GM23338 (cell line): Measurements from ENCODE around the gene DCHS1. TPM values are rescaled to one million over a fixed set of nuclear protein-coding genes. Genes with fewer than 3 reads are reported as not detected.
A peak's percentile ranks its signal among the peaks of the same experiment; 100 is the strongest.

Experiments
- ATAC-seq: fragments of 200-7000 bp; cut with Tn5 transposase; 3 replicates; pipeline ENCODE4 v1.9.1; 2020
- DNase-seq: peaks from one replicate; pipeline ENCODE4 v3.0.0-alpha.2; 2015; ENCODE audit warnings: low spot score
- H2AFZ ChIP-seq: fragments of 200-600 bp; sonication (generic); 2 replicates; pipeline ENCODE4 v1.8.0; 2016; ENCODE audit warnings: antibody characterized with exemption, mild to moderate bottlenecking, moderate library complexity
- H3F3A ChIP-seq: fragments of 200-600 bp; sonication (generic); replicated peaks from 2 replicates; pipeline ENCODE4 v1.8.0; 2017; ENCODE audit warnings: antibody characterized with exemption, mixed run types, low read depth
- H3K27ac ChIP-seq: fragments of 200-600 bp; sonication (generic); 2 replicates; pipeline ENCODE4 v1.6.1; 2016; ENCODE audit warnings: low read depth
- H3K27me3 ChIP-seq: fragments of 200-600 bp; sonication (generic); 2 replicates; pipeline ENCODE4 v1.8.0; 2016; ENCODE audit warnings: mild to moderate bottlenecking, mixed run types, moderate library complexity; ENCODE audit not compliant: insufficient read depth
- H3K36me3 ChIP-seq: fragments of 200-600 bp; sonication (generic); 2 replicates; pipeline ENCODE4 v1.8.0; 2016; ENCODE audit warnings: mild to moderate bottlenecking; ENCODE audit not compliant: insufficient read depth
- H3K4me1 ChIP-seq: fragments of 200-600 bp; sonication (generic); 2 replicates; pipeline ENCODE4 v1.8.0; 2016; ENCODE audit warnings: mild to moderate bottlenecking, moderate library complexity; ENCODE audit not compliant: insufficient read depth
- H3K4me2 ChIP-seq: fragments of 200-600 bp; sonication (generic); 2 replicates; pipeline ENCODE4 v1.7.1; 2017; ENCODE audit warnings: mixed run types
- H3K4me3 ChIP-seq: fragments of 200-600 bp; sonication (generic); 2 replicates; pipeline ENCODE4 v1.6.1; 2016; ENCODE audit warnings: mixed run types
- H3K79me2 ChIP-seq: fragments of 200-600 bp; sonication (generic); replicated peaks from 2 replicates; pipeline ENCODE4 v1.8.0; 2017; ENCODE audit warnings: mild to moderate bottlenecking; ENCODE audit not compliant: insufficient read depth
- H3K9me2 ChIP-seq: fragments of 200-600 bp; sonication (generic); 2 replicates; pipeline ENCODE4 v1.8.0; 2017; ENCODE audit not compliant: insufficient read depth
- H4K20me1 ChIP-seq: fragments of 200-600 bp; sonication (generic); replicated peaks from 2 replicates; pipeline ENCODE4 v1.8.0; 2017; ENCODE audit warnings: mild to moderate bottlenecking; ENCODE audit not compliant: insufficient read depth
- H3K27ac Mint-ChIP-seq: 2 replicates; pipeline ENCODE4 v1.8.0; 2020; ENCODE audit warnings: inconsistent platforms, mild to moderate bottlenecking, moderate library complexity, mixed read lengths
- H3K27me3 Mint-ChIP-seq: 3 replicates; pipeline ENCODE4 v1.8.0; 2022; ENCODE audit warnings: low read depth, mild to moderate bottlenecking, moderate library complexity, mixed read lengths, inconsistent platforms; ENCODE audit not compliant: insufficient read depth, poor library complexity
- H3K36me3 Mint-ChIP-seq: 3 replicates; pipeline ENCODE4 v1.8.0; 2021; ENCODE audit warnings: low read depth, mild to moderate bottlenecking, inconsistent platforms, moderate library complexity, mixed read lengths
- H3K4me1 Mint-ChIP-seq: 3 replicates; pipeline ENCODE4 v1.8.0; 2020; ENCODE audit warnings: mild to moderate bottlenecking, inconsistent platforms, mixed read lengths
- H3K4me3 Mint-ChIP-seq: 3 replicates; pipeline ENCODE4 v1.8.0; 2021; ENCODE audit warnings: moderate library complexity, mild to moderate bottlenecking, inconsistent platforms, mixed read lengths
- H3K9me3 Mint-ChIP-seq: 3 replicates; pipeline ENCODE4 v1.8.0; 2020; ENCODE audit warnings: moderate library complexity, mild to moderate bottlenecking, inconsistent platforms, mixed read lengths
- CTCF ChIP-seq, 2 experiments: fragments of 200-600 bp in 1 of 2; sonication (generic) in 1 of 2; conservative IDR thresholded peaks; 2 replicates each; pipeline versions ENCODE4 v1.5.1 to v1.6.1; 2016 to 2017; ENCODE audit warnings: antibody characterized with exemption in 2 of 2, low read depth in 2 of 2, mild to moderate bottlenecking in 2 of 2, moderate library complexity in 1 of 2
- ETS1 ChIP-seq: IDR thresholded peaks from 2 replicates; pipeline ENCODE4 v1.6.1; 2016; ENCODE audit warnings: antibody characterized with exemption
- EZH2 ChIP-seq: fragments of 200-600 bp; sonication (generic); IDR thresholded peaks from one replicate; pipeline ENCODE4 v1.8.0; 2017; ENCODE audit warnings: antibody characterized with exemption, mild to moderate bottlenecking, low read depth; ENCODE audit not compliant: unreplicated experiment
- JUNB ChIP-seq: IDR thresholded peaks from one replicate; pipeline ENCODE4 v1.6.1; 2016; ENCODE audit warnings: antibody characterized with exemption; ENCODE audit not compliant: unreplicated experiment
- NANOG ChIP-seq: IDR thresholded peaks from 2 replicates; pipeline ENCODE4 v1.6.1; 2016; ENCODE audit warnings: antibody characterized with exemption, borderline replicate concordance
- STAT1 ChIP-seq: IDR thresholded peaks from one replicate; pipeline ENCODE4 v1.6.1; 2016; ENCODE audit warnings: antibody characterized with exemption; ENCODE audit not compliant: unreplicated experiment
- ZNF114 ChIP-seq: fragments of 250-450 bp; sonication (Bioruptor Pico); IDR thresholded peaks from 2 replicates; pipeline ENCODE4 v1.5.0; 2020; ENCODE audit warnings: mild to moderate bottlenecking, moderate library complexity
- ZNF331 ChIP-seq: fragments of 250-450 bp; sonication (Bioruptor Pico); IDR thresholded peaks from 2 replicates; pipeline ENCODE4 v1.5.0; 2020; ENCODE audit warnings: low read depth, mild to moderate bottlenecking, moderate library complexity
- polyA plus RNA-seq: library from polyadenylated mRNA; unstranded; fragments of >200 nt; fragmentation: Nextera tagmentation; extraction: Ambion mirVana; gene quantifications from 2 replicates; pipeline ENCODE4 v1.2.1, GENCODE V29; 2016
- total RNA-seq: library from RNA; depleted of rRNA; stranded (reverse); fragments of >200 nt; shearing (Covaris generic); gene quantifications from 2 replicates; pipeline ENCODE4 v1.2.3, GENCODE V29; 2014
- TF ChIP-seq, protein P1 (sequence below): fragments of 250-450 bp; sonication (Bioruptor Pico); IDR thresholded peaks from 2 replicates; pipeline ENCODE4 v1.5.0; 2020; ENCODE audit warnings: mild to moderate bottlenecking, moderate library complexity

The DCHS1 gene
- total and polyA plus RNA-seq, 2 experiments from 2014 or later = 2.3 to 20.7 TPM

GRCh38 chr11:6687876-6688275 lies 32.3 kb upstream of the DCHS1 start:
- no peaks in the 10 kb centered on the region for H3K9me2 ChIP-seq
- H3K4me3 ChIP-seq = no peak overlapping the region
- Mint-ChIP-seq H3K4me3 (no peak overlapping the region), H3K9me3 (peaks cover 14% of the 10 kb centered on the region), H3K27ac (peak overlapping the region; percentile 9; the same call in 1 of the 2 replicates), H3K4me1 (peaks cover 11% of the 10 kb centered on the region; the same call in 2 of the 3 replicates), H3K36me3 (peaks cover 9% of the 10 kb centered on the region; the same call in 2 of the 3 replicates), H3K27me3 (peaks cover 7% of the 10 kb centered on the region)
- peaks cover under 1% of the 10 kb centered on the region; the same call in 1 of the 2 replicates for H3K79me2 ChIP-seq
- no peak overlapping the region; the same call in 1 of the 2 replicates for H2AFZ ChIP-seq
- no peaks in the 10 kb centered on the region for H3K27me3 ChIP-seq
- DNase-seq (no peak), ATAC-seq (no peak)
- H3F3A ChIP-seq = no peaks in the 10 kb centered on the region
- H3K27ac ChIP-seq = no peak overlapping the region; the same call in 1 of the 2 replicates
- peaks cover 5% of the 10 kb centered on the region; the same call in 1 of the 2 replicates for H3K4me1 ChIP-seq
- peaks cover 7% of the 10 kb centered on the region; the same call in 1 of the 2 replicates for H3K36me3 ChIP-seq
- H4K20me1 ChIP-seq = no peaks in the 10 kb centered on the region
- H3K4me2 ChIP-seq = peak overlapping the region; percentile 64
- TF ChIP-seq NANOG = no peak
- no peak for TF ChIP-seq ZNF331 (CRISPR knock-in tag)

DNA sequence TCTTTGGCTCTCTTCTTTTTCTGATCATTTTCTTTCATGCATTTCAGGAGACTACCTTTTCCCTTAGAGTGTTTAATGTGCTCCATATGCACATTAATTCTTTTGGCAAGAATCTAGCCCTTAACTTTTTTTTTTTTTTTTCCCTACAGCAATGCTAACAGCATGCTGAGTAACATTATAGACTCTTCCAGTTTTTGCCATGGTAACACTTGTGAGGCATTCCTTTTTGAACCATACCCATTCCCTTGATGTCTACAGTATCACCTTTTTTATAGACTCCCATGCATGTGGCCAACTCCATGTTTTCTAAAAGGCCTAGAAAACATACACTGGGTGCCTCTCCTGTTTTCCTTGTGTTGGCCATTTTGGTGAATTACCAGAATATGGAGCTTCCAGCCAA lies 30.4 kb upstream of the DCHS1 start:
- Histone ChIP-seq H4K20me1 (peaks cover 8% of the 10 kb centered on the region), H3K9me2 (no peaks in the 10 kb centered on the region), H3K27ac (no peak overlapping the region), H3K36me3 (peaks cover 17% of the 10 kb centered on the region), H2AFZ (no peak overlapping the region), H3K4me1 (peaks cover 5% of the 10 kb centered on the region; the same call in 1 of the 2 replicates), H3K4me2 (no peak overlapping the region), H3K27me3 (no peaks in the 10 kb centered on the region), H3K4me3 (no peak overlapping the region), H3F3A (peaks cover 6% of the 10 kb centered on the region; the same call in 1 of the 2 replicates), H3K79me2 (peaks cover 19% of the 10 kb centered on the region)
- ATAC-seq = no peak
- Mint-ChIP-seq H3K4me3 (no peak overlapping the region), H3K27me3 (peaks cover 11% of the 10 kb centered on the region), H3K36me3 (peaks cover 25% of the 10 kb centered on the region), H3K4me1 (peaks cover 20% of the 10 kb centered on the region; the same call in 2 of the 3 replicates), H3K27ac (no peak overlapping the region), H3K9me3 (peaks cover 14% of the 10 kb centered on the region)
- no peak for DNase-seq
- TF ChIP-seq ETS1 = no peak
- TF ChIP-seq CTCF (conservative IDR thresholded peaks at IDR 0.05; ENCODE audit: low read depth in 2 of 2) = no peak
- TF ChIP-seq STAT1 = no peak
- TF ChIP-seq JUNB = no peak
- no peak for TF ChIP-seq ZNF114
- no peak for TF ChIP-seq EZH2
- TF ChIP-seq, protein P1, sequence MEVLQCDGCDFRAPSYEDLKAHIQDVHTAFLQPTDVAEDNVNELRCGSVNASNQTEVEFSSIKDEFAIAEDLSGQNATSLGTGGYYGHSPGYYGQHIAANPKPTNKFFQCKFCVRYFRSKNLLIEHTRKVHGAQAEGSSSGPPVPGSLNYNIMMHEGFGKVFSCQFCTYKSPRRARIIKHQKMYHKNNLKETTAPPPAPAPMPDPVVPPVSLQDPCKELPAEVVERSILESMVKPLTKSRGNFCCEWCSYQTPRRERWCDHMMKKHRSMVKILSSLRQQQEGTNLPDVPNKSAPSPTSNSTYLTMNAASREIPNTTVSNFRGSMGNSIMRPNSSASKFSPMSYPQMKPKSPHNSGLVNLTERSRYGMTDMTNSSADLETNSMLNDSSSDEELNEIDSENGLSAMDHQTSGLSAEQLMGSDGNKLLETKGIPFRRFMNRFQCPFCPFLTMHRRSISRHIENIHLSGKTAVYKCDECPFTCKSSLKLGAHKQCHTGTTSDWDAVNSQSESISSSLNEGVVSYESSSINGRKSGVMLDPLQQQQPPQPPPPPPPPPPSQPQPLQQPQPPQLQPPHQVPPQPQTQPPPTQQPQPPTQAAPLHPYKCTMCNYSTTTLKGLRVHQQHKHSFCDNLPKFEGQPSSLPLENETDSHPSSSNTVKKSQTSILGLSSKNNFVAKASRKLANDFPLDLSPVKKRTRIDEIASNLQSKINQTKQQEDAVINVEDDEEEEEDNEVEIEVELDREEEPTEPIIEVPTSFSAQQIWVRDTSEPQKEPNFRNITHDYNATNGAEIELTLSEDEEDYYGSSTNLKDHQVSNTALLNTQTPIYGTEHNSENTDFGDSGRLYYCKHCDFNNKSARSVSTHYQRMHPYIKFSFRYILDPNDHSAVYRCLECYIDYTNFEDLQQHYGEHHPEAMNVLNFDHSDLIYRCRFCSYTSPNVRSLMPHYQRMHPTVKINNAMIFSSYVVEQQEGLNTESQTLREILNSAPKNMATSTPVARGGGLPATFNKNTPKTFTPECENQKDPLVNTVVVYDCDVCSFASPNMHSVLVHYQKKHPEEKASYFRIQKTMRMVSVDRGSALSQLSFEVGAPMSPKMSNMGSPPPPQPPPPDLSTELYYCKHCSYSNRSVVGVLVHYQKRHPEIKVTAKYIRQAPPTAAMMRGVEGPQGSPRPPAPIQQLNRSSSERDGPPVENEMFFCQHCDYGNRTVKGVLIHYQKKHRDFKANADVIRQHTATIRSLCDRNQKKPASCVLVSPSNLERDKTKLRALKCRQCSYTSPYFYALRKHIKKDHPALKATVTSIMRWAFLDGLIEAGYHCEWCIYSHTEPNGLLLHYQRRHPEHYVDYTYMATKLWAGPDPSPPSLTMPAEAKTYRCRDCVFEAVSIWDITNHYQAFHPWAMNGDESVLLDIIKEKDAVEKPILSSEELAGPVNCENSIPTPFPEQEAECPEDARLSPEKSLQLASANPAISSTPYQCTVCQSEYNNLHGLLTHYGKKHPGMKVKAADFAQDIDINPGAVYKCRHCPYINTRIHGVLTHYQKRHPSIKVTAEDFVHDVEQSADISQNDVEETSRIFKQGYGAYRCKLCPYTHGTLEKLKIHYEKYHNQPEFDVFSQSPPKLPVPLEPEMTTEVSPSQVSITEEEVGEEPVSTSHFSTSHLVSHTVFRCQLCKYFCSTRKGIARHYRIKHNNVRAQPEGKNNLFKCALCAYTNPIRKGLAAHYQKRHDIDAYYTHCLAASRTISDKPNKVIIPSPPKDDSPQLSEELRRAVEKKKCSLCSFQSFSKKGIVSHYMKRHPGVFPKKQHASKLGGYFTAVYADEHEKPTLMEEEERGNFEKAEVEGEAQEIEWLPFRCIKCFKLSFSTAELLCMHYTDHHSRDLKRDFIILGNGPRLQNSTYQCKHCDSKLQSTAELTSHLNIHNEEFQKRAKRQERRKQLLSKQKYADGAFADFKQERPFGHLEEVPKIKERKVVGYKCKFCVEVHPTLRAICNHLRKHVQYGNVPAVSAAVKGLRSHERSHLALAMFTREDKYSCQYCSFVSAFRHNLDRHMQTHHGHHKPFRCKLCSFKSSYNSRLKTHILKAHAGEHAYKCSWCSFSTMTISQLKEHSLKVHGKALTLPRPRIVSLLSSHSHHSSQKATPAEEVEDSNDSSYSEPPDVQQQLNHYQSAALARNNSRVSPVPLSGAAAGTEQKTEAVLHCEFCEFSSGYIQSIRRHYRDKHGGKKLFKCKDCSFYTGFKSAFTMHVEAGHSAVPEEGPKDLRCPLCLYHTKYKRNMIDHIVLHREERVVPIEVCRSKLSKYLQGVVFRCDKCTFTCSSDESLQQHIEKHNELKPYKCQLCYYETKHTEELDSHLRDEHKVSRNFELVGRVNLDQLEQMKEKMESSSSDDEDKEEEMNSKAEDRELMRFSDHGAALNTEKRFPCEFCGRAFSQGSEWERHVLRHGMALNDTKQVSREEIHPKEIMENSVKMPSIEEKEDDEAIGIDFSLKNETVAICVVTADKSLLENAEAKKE (CRISPR knock-in tag) = no peak
